ENCODE results near the gene PRRG2.

DNA sequence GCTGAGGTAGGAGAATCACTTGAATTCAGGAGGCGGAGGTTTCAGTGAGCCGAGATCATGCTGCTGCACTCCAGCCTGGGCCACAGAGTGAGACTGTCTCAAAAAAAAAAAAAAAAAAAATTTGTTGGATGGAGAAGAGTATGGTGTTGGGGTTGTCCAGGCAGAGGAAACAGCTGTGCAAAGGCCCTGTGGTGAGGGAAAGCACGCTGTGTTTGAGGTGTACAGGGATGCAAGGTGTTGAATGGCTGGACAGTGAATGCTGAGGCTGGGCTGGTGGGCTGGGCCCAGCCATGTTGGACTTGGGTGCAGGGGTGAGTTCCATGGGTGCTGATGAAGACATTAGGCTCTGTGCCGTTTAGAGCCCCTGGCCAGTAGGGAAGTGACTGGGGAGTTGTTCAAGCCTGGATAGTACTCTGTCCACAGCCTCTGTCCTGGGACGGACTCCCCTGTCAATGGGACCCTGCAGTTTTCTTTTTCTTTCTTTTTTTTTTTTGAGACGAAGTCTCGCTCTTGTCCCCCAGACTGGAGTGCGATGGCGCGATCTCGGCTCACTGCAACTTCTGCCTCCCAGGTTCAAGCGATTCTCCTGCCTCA lies 28.5 kb downstream of the PRRG2 start:
- no peak for TF ChIP-seq CTCF (IDR thresholded peaks at IDR 0.05)
- TF ChIP-seq POLR2A (IDR thresholded peaks at IDR 0.05), result no peak

All from body of pancreas (tissue), 4 donors.